CD14-positive monocyte (primary cell): Measurements from ENCODE around the gene COL26A1. TPM values are rescaled to one million over a fixed set of nuclear protein-coding genes. Genes with fewer than 3 reads are reported as not detected.
"Not testable (repeated sequence)": the region's sequence is repeated elsewhere in the genome, so short reads cannot be mapped to it uniquely, and the experiment has no call there.

Experiments used
- DNase-seq, 3 donors: peaks; one replicate each; pipeline ENCODE4 v3.0.0-alpha.2; 2011 to 2022
- H2AFZ ChIP-seq: 2 replicates; pipeline ENCODE4 v1.6.0; 2012; ENCODE audit warnings: mild to moderate bottlenecking, low read depth, low read length, inconsistent platforms; ENCODE audit not compliant: insufficient read depth, poor library complexity, severe bottlenecking
- H3K27ac ChIP-seq, 2 donors: 1 replicate in 1 of 2; 2 replicates in 1 of 2; pipeline ENCODE4 v1.5.1; 2012 to 2013; ENCODE audit warnings: low read length in 2 of 2, control low read depth in 1 of 2, inconsistent platforms in 1 of 2, low read depth in 1 of 2, mild to moderate bottlenecking in 1 of 2
- H3K27me3 ChIP-seq, 2 donors: one replicate each; pipeline versions ENCODE4 v1.6.0 to v1.6.1; 2011 to 2013; ENCODE audit warnings: low read length in 2 of 2; ENCODE audit not compliant: control insufficient read depth in 2 of 2, insufficient read depth in 2 of 2
- H3K36me3 ChIP-seq, 2 donors: replicated peaks in 1 of 2; 1 replicate in 1 of 2; 2 replicates in 1 of 2; pipeline versions ENCODE4 v1.5.1 to v1.6.1; 2012 to 2013; ENCODE audit warnings: low read length in 2 of 2, control low read depth in 1 of 2, inconsistent platforms in 1 of 2, mild to moderate bottlenecking in 1 of 2; ENCODE audit not compliant: insufficient read depth in 2 of 2, control insufficient read depth in 1 of 2
- H3K4me1 ChIP-seq, 2 donors: 1 replicate in 1 of 2; 2 replicates in 1 of 2; pipeline versions ENCODE4 v1.5.1 to v1.6.1; 2012 to 2013; ENCODE audit warnings: low read length in 2 of 2, control low read depth in 1 of 2, inconsistent platforms in 1 of 2, mild to moderate bottlenecking in 1 of 2, moderate library complexity in 1 of 2; ENCODE audit not compliant: insufficient read depth in 2 of 2, control insufficient read depth in 1 of 2
- H3K4me2 ChIP-seq: replicated peaks from 2 replicates; pipeline ENCODE3; 2012; ENCODE audit warnings: low read length, moderate library complexity, mild to moderate bottlenecking; ENCODE audit not compliant: poor library complexity, severe bottlenecking; ENCODE audit errors: extremely low read depth
- H3K4me3 ChIP-seq, 3 experiments: fragments of 200-600 bp in 1 of 3; sonication (generic) in 1 of 3; replicated peaks in 1 of 3; 1 replicate in 2 of 3; 2 replicates in 1 of 3; pipeline ENCODE4 v1.5.1; 2011 to 2013; ENCODE audit warnings: low read length in 3 of 3, mild to moderate bottlenecking in 3 of 3, control low read depth in 2 of 3, low read depth in 2 of 3, inconsistent platforms in 1 of 3, moderate library complexity in 1 of 3
- H3K79me2 ChIP-seq: 2 replicates; pipeline ENCODE4 v1.6.0; 2012; ENCODE audit warnings: mild to moderate bottlenecking, control low read depth, inconsistent platforms, low read length, moderate library complexity; ENCODE audit not compliant: insufficient read depth
- H3K9ac ChIP-seq: 2 replicates; pipeline ENCODE4 v1.6.0; 2017; ENCODE audit warnings: low read length, mild to moderate bottlenecking; ENCODE audit not compliant: insufficient read depth, poor library complexity, severe bottlenecking
- H3K9me3 ChIP-seq, 2 donors: replicated peaks in 1 of 2; 1 replicate in 1 of 2; 2 replicates in 1 of 2; pipeline versions ENCODE4 v1.5.1 to v1.6.1; 2012 to 2013; ENCODE audit warnings: low read length in 2 of 2, control low read depth in 1 of 2; ENCODE audit not compliant: control insufficient read depth in 1 of 2, insufficient read depth in 1 of 2
- H4K20me1 ChIP-seq: 2 replicates; pipeline ENCODE4 v1.6.0; 2012; ENCODE audit warnings: mild to moderate bottlenecking, low read length, control low read depth, moderate library complexity; ENCODE audit not compliant: insufficient read depth
- H3K27ac Mint-ChIP-seq, 7 donors: one replicate each; pipeline ENCODE4 v1.8.0; 2020; ENCODE audit warnings: mild to moderate bottlenecking in 7 of 7, mixed read lengths in 7 of 7, moderate library complexity in 6 of 7, inconsistent platforms in 2 of 7
- H3K27me3 Mint-ChIP-seq, 3 donors: one replicate each; pipeline ENCODE4 v1.8.0; 2021 to 2022; ENCODE audit warnings: low read depth in 3 of 3, mild to moderate bottlenecking in 3 of 3, mixed read lengths in 3 of 3, moderate library complexity in 3 of 3, inconsistent platforms in 1 of 3
- H3K36me3 Mint-ChIP-seq, 2 donors: one replicate each; pipeline ENCODE4 v1.8.0; 2020; ENCODE audit warnings: mixed read lengths in 2 of 2, inconsistent platforms in 1 of 2, mild to moderate bottlenecking in 1 of 2
- H3K4me1 Mint-ChIP-seq: one replicate; pipeline ENCODE4 v1.8.0; 2020; ENCODE audit warnings: mild to moderate bottlenecking, mixed read lengths
- H3K4me3 Mint-ChIP-seq, 2 donors: one replicate each; pipeline ENCODE4 v1.8.0; 2020; ENCODE audit warnings: mild to moderate bottlenecking in 2 of 2, mixed read lengths in 2 of 2, moderate library complexity in 1 of 2
- H3K9me3 Mint-ChIP-seq, 7 donors: one replicate each; pipeline ENCODE4 v1.8.0; 2020 to 2022; ENCODE audit warnings: mixed read lengths in 7 of 7, mild to moderate bottlenecking in 6 of 7, moderate library complexity in 6 of 7, inconsistent platforms in 2 of 7
- WGBS: methylation state at CpG from one replicate; pipeline ENCODE4 v1.1.5; 2013; ENCODE audit warnings: missing lambda C conversion rate; ENCODE audit not compliant: insufficient coverage; 5-methylcytosine and 5-hydroxymethylcytosine counted together
- intact Hi-C, 2 donors: fragments of 100-400 bp; cut with micrococcal nuclease; formaldehyde crosslinking; loops; one replicate each; pipeline versions ENCODE4 v1.15.0 to v1.15.1; 2023
- polyA plus RNA-seq, 3 donors: library from polyadenylated mRNA; depleted of rRNA in 1 of 3; unstranded in 2 of 3; stranded (reverse) in 1 of 3; fragments of 300-500 nt in 2 of 3; fragments of >200 nt in 1 of 3; fragmentation: Illumina TruSeq in 2 of 3; gene quantifications; 1 replicate in 2 of 3; 2 replicates in 1 of 3; pipeline ENCODE4 v1.2.3, GENCODE V29; 2012 to 2021
- TF ChIP-seq, protein P1 (sequence below): fragments of 200-600 bp; IDR thresholded peaks from one replicate; pipeline ENCODE4 v1.8.0; 2022; ENCODE audit warnings: antibody characterized with exemption, mild to moderate bottlenecking

The COL26A1 gene
- polyA plus RNA-seq, 3 donors: not detected

DNA sequence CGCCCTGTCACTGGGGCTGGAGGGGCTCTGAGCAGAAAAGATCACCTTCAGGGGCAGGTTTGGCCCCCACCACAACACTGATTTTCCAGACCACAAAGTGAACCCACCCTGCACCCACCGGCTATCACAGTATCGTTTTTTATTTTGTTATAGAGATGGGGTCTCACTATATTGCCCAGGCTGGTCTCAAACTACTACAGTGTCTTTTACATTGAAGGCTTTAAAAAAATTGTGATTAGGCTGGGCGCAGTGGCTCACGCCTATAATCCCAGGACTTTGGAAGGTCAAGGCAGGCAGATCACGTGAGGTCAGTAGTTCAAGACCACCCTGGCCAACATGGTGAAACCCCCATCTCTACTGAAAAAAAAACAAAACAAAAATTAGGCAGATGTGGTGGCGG, 125.1 kb downstream of the COL26A1 start:
- Mint-ChIP-seq H3K9me3 (peaks cover 0 to 1% (median 0%) of the 10 kb centered on the region in 7 donors), H3K4me3 (no peak overlapping the region), H3K4me1 (no peaks in the 10 kb centered on the region), H3K27me3 (peaks cover 1 to 5% (median 2%) of the 10 kb centered on the region in 3 donors), H3K36me3 (no peaks in the 10 kb centered on the region), H3K27ac (peak overlapping the region in 1 of 7 donors; percentile 13)
- no peak for DNase-seq
- no peak overlapping the region for H3K4me3 ChIP-seq
- intact Hi-C loops: no loop called here
- no peaks in the 10 kb centered on the region for H3K79me2 ChIP-seq
- no peak overlapping the region for H2AFZ ChIP-seq
- H3K27me3 ChIP-seq: no peaks in the 10 kb centered on the region
- H3K9ac ChIP-seq: no peak overlapping the region
- no peak overlapping the region for H3K4me2 ChIP-seq
- no peaks in the 10 kb centered on the region for H3K9me3 ChIP-seq
- TF ChIP-seq, protein P1, sequence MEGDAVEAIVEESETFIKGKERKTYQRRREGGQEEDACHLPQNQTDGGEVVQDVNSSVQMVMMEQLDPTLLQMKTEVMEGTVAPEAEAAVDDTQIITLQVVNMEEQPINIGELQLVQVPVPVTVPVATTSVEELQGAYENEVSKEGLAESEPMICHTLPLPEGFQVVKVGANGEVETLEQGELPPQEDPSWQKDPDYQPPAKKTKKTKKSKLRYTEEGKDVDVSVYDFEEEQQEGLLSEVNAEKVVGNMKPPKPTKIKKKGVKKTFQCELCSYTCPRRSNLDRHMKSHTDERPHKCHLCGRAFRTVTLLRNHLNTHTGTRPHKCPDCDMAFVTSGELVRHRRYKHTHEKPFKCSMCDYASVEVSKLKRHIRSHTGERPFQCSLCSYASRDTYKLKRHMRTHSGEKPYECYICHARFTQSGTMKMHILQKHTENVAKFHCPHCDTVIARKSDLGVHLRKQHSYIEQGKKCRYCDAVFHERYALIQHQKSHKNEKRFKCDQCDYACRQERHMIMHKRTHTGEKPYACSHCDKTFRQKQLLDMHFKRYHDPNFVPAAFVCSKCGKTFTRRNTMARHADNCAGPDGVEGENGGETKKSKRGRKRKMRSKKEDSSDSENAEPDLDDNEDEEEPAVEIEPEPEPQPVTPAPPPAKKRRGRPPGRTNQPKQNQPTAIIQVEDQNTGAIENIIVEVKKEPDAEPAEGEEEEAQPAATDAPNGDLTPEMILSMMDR: no peak
- H3K27ac ChIP-seq: no peak overlapping the region
- H3K4me1 ChIP-seq: no peaks in the 10 kb centered on the region
- WGBS: 100% methylated on average over 1 of the region's 7 CpGs
- H3K36me3 ChIP-seq: no peaks in the 10 kb centered on the region
- H4K20me1 ChIP-seq: no peaks in the 10 kb centered on the region

DNA sequence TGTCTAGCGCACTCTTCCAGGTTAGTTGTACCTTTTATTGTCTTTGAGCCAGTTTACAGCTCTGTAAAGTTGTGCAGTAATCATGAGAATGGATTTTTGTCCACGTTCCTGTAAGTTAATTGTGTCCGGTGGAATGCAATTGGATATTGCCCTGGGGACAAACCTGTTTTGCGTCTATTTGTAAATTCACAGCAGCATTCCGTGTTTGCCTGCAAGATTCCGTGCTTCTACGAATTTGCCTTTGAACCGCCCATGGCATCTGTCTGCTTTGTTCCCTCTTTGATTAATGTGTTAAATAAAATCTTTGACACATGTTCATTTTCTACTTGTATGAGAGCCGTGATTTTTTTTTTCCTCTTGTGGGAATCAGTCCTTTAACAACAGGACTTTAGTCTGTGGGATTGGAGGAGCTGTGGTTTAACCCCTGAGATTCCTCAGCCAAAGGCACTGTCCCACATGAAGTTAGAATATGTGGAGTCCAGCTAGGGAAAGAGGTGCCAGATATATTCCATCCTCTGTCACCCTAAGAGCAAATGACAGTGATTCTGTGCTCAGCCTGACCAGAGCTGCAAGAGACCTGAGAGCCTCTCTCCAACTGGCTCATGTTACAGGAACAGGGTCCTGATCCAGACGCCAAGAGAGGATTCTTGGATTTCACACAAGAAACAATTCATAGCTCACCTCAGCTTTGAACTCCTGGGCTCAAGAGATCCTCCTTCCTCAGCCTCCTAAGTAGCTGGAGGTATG, 126.3 kb downstream of the COL26A1 start:
- TF ChIP-seq, protein P1: no peak
- Histone ChIP-seq H3K36me3 (no peaks in the 10 kb centered on the region), H3K9me3 (no peaks in the 10 kb centered on the region), H3K27me3 (no peaks in the 10 kb centered on the region), H4K20me1 (no peaks in the 10 kb centered on the region), H3K4me3 (no peak overlapping the region), H2AFZ (no peak overlapping the region), H3K9ac (no peak overlapping the region), H3K4me2 (no peak overlapping the region), H3K4me1 (no peaks in the 10 kb centered on the region), H3K79me2 (no peaks in the 10 kb centered on the region), H3K27ac (no peak overlapping the region)
- no peak for DNase-seq
- Mint-ChIP-seq H3K4me3 (no peak overlapping the region), H3K9me3 (no peaks in the 10 kb centered on the region), H3K4me1 (no peaks in the 10 kb centered on the region), H3K36me3 (no peaks in the 10 kb centered on the region), H3K27ac (no peak overlapping the region), H3K27me3 (peaks cover 2 to 5% (median 3%) of the 10 kb centered on the region in 3 donors)
- WGBS: 89% methylated on average over 6 of the region's 10 CpGs
- intact Hi-C loops: no loop called here

DNA sequence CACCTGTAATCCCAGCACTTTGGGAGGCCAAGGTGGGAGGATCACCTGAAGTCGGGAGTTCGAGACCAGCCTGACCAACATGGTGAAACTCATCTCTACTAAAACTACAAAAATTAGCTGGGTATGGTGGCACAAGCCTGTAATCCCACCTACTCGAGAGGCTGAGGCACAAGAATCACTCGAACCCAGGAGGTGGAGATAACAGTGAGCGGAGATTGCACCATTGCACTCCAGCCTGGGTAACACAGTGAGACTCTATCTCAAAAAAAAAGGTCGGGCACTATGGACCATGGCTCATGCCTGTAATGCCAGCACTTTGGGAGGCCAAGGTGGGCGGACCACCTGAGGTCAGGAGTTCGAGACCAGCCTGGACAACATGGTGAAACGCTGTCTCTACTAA, 127.8 kb downstream of the COL26A1 start:
- H3K79me2 ChIP-seq, H4K20me1 ChIP-seq, H3K4me1 ChIP-seq, H3K36me3 ChIP-seq, intact Hi-C loops, H3K27ac ChIP-seq, H3K27ac Mint-ChIP-seq, DNase-seq, H2AFZ ChIP-seq, H3K4me2 ChIP-seq, H3K27me3 ChIP-seq, H3K9me3 ChIP-seq, H3K27me3 Mint-ChIP-seq, H3K9ac ChIP-seq, H3K4me3 ChIP-seq, H3K9me3 Mint-ChIP-seq, H3K36me3 Mint-ChIP-seq, H3K4me1 Mint-ChIP-seq, H3K4me3 Mint-ChIP-seq: not testable (repeated sequence)
- WGBS: 84% methylated on average over 5 of the region's 9 CpGs
